AG09319 (cell line): Measurements from ENCODE around the gene CXCL9.
"Not testable (repeated sequence)": the region's sequence is repeated elsewhere in the genome, so short reads cannot be mapped to it uniquely, and the experiment has no call there.

ENCODE experiments used
- DNase-seq: peaks from one replicate; pipeline ENCODE4 v3.0.0-alpha.2; 2010; ENCODE audit warnings: low read depth; ENCODE audit errors: extremely low read depth
- TF ChIP-seq, protein P1 (sequence below): IDR thresholded peaks from 2 replicates; pipeline ENCODE4 v1.5.1; 2011; ENCODE audit warnings: low read depth, mild to moderate bottlenecking, inconsistent platforms, low read length, moderate library complexity

The CXCL9 gene

DNA sequence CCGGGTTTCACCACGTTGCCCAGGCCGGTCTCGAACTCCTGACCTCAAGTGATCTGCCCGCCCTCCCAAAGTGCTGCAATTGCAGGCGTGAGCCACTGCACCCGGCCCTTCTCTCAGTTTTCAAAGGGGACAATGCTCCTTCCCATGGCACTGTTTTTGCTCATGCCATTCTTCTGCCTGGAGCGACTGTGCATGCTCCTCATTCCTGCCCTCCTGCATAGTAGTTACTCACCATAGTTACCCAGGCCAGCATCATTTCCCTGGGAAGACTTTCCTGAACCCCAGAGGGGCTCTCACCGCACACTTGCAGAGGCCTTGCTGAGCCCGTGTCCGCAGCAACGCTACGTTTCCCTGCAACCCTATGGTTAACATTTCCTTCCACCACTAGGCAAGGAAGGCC, 3.3 kb upstream of the CXCL9 start:
- TF ChIP-seq, protein P1, sequence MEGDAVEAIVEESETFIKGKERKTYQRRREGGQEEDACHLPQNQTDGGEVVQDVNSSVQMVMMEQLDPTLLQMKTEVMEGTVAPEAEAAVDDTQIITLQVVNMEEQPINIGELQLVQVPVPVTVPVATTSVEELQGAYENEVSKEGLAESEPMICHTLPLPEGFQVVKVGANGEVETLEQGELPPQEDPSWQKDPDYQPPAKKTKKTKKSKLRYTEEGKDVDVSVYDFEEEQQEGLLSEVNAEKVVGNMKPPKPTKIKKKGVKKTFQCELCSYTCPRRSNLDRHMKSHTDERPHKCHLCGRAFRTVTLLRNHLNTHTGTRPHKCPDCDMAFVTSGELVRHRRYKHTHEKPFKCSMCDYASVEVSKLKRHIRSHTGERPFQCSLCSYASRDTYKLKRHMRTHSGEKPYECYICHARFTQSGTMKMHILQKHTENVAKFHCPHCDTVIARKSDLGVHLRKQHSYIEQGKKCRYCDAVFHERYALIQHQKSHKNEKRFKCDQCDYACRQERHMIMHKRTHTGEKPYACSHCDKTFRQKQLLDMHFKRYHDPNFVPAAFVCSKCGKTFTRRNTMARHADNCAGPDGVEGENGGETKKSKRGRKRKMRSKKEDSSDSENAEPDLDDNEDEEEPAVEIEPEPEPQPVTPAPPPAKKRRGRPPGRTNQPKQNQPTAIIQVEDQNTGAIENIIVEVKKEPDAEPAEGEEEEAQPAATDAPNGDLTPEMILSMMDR: no peak
- no peak for DNase-seq

- TF ChIP-seq, protein P1: no peak
- no peak for DNase-seq
Observed at GRCh38 chr4:76009311-76009710, 2.0 kb upstream of the CXCL9 start.

DNA sequence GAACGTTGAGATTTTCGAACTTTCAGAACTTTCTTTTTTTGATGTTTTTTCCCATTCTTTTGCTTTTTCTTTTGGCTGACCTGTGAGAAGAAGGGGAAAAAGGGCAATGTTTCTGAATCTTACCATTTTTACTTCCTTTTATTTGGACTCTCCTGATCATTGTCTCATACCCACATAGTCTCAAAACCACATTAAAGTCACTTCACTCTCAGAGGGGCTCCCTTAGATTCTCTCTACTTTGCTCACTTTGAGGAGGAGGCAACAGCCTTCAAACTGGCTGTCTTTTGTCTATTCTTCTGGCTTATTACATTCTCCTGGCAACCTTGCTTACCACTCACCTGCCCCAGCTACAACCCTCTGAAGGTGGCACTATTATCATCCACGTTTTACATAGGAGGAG, 3.7 kb downstream of the CXCL9 start:
- DNase-seq: no peak
- TF ChIP-seq, protein P1: no peak

GRCh38 chr4:76003035-76003434, 4.3 kb downstream of the CXCL9 start:
- TF ChIP-seq, protein P1: no peak
- no peak for DNase-seq

- DNase-seq: no peak
- TF ChIP-seq, protein P1: no peak
Observed at GRCh38 chr4:76002176-76002575, 5.1 kb downstream of the CXCL9 start.

GRCh38 chr4:76001700-76002099, 5.6 kb downstream of the CXCL9 start:
- TF ChIP-seq, protein P1: no peak
- DNase-seq: no peak

DNA sequence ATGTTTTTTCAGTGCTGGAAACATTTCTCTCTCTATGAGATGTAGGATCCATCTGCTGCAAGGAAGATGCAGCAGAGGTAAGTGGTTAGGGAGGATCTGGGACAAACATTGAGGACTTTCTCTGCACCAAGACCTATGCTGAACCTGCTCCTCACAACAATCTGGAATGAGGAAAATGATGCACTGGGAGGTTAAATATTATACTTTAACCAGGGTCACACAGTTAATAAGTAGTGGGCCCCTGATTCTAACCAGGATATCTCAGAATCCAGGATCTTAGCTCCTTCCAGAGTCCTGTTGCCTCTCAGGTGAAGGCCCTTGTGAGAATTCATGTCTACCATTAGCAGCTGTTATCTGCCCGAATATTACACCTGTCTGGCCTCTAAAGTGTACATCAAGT, 7.0 kb downstream of the CXCL9 start:
- DNase-seq: no peak
- TF ChIP-seq, protein P1: no peak

DNA sequence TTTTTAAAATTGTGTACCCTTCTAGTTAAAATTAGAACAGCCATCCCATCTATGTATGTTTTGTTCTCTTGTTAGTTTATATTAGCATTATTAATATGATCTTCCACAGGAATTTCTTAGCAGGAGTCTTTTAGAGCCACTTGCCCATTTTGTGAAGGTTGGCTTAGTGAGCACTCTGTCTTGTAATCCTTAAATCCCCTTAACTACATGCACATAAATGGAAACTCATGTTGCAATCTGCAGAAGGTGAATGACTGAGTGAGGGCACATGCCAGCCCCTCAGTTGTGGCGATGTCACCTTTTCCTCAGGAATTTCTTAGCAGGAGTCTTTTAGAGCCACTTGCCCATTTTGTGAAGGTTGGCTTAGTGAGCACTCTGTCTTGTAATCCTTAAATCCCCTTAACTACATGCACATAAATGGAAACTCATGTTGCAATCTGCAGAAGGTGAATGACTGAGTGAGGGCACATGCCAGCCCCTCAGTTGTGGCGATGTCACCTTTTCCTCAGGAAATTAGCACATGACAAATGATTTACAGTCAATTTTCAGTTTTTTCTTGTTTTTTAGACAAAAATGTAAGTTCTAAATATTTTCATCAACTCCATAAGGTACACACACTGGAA, 8.7 kb downstream of the CXCL9 start:
- DNase-seq: not testable (repeated sequence)
